Measurements from ENCODE around the gene NEU4. TPM values are rescaled to one million over a fixed set of nuclear protein-coding genes. Genes with fewer than 3 reads are reported as not detected.

NEU4 gene
- total RNA-seq, 1 donor from 2014 or later: 0.13 TPM

- no peak for DNase-seq (ENCODE audit: low read depth in 2 of 2)
Observed at GRCh38 chr2:241851325-241852115, 42.5 kb downstream of the NEU4 start.

GRCh38 chr2:241852116-241852980, 43.4 kb downstream of the NEU4 start:
- no peak for DNase-seq (ENCODE audit: low read depth in 2 of 2)

- DNase-seq (ENCODE audit: low read depth in 2 of 2): no peak
Observed at GRCh38 chr2:241852981-241853631, 44.1 kb downstream of the NEU4 start.

- DNase-seq (ENCODE audit: low read depth in 2 of 2): no peak
Observed at GRCh38 chr2:241853651-241854341, 44.8 kb downstream of the NEU4 start.

- peak; percentile 29 to 41 for DNase-seq (ENCODE audit: low read depth in 2 of 2)
Observed at GRCh38 chr2:241854342-241855244, 45.6 kb downstream of the NEU4 start.

GRCh38 chr2:241855245-241855887, 46.4 kb downstream of the NEU4 start:
- no peak for DNase-seq (ENCODE audit: low read depth in 2 of 2)

GRCh38 chr2:241855888-241856422, 47.0 kb downstream of the NEU4 start:
- no peak for DNase-seq (ENCODE audit: low read depth in 2 of 2)

- DNase-seq (ENCODE audit: low read depth in 2 of 2): no peak
Observed at GRCh38 chr2:241857041-241857541, 48.1 kb downstream of the NEU4 start.

- DNase-seq (ENCODE audit: low read depth in 2 of 2): no peak
Observed at GRCh38 chr2:241857572-241858121, 48.7 kb downstream of the NEU4 start.

GRCh38 chr2:241858206-241859016, 49.4 kb downstream of the NEU4 start, which contains the start of gene PDCD1:
Gene PDCD1 (minus strand): TSS chr2:241858894. CDS start chr2:241858838, 56 bp downstream.
- no peak for DNase-seq (ENCODE audit: low read depth in 2 of 2)

- DNase-seq (ENCODE audit: low read depth in 2 of 2): no peak
Observed at GRCh38 chr2:241859017-241859435, 50.0 kb downstream of the NEU4 start.

- peak; percentile 13 to 53 for DNase-seq (ENCODE audit: low read depth in 2 of 2)
Observed at GRCh38 chr2:241859436-241860183, 50.6 kb downstream of the NEU4 start.

- no peak for DNase-seq (ENCODE audit: low read depth in 2 of 2)
Observed at GRCh38 chr2:241860184-241861078, 51.4 kb downstream of the NEU4 start.

GRCh38 chr2:241861264-241861663, 52.3 kb downstream of the NEU4 start:
- no peak for DNase-seq (ENCODE audit: low read depth in 2 of 2)

GRCh38 chr2:241862093-241862492, 53.1 kb downstream of the NEU4 start:
- DNase-seq (ENCODE audit: low read depth in 2 of 2): no peak

Measured in dermis microvascular lymphatic vessel endothelial cell (primary cell).